A673 (cell line): ENCODE measurements around the gene EML3.

Source experiments
- EZH2 ChIP-seq: fragments of 200-600 bp; sonication (generic); IDR thresholded peaks from 2 replicates; pipeline ENCODE4 v1.6.1; 2017; ENCODE audit warnings: borderline replicate concordance, low read depth, mild to moderate bottlenecking, mixed read lengths, antibody characterized with exemption, low read length; ENCODE audit not compliant: poor library complexity, severe bottlenecking
- TF ChIP-seq, protein P1 (sequence below): fragments of 300-800, 200-600 bp; sonication (generic); conservative IDR thresholded peaks from 2 replicates; pipeline ENCODE4 v1.5.1; 2017; ENCODE audit warnings: low read depth, mild to moderate bottlenecking, antibody characterized with exemption, low read length, moderate library complexity, mixed read lengths

DNA sequence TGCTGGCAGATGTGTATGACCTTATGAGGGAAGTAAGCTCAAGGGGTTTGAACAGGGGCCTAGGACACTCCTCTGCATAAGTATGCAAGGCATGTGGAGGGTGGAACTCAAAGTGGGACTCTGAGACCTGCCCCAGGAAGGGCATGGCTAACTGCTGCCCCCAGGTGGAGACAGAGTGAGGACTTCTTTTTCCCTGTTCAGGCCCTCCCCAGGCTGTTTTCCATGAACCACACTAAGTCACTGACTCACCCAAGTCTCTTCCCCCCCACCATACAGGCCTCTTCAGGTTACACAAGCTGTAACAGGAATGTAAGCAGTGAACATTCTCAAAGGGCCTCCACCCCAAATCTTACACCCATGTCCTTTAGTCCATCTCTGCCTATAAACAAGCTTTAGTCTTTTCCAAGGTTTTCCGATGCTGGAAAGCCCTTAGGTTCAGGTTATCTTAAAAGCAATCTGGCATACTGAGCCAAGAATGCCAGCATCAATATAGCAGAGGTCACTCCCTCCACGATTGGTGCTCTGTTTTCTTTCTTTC is 51.9 kb downstream of the EML3 start:
- TF ChIP-seq, protein P1, sequence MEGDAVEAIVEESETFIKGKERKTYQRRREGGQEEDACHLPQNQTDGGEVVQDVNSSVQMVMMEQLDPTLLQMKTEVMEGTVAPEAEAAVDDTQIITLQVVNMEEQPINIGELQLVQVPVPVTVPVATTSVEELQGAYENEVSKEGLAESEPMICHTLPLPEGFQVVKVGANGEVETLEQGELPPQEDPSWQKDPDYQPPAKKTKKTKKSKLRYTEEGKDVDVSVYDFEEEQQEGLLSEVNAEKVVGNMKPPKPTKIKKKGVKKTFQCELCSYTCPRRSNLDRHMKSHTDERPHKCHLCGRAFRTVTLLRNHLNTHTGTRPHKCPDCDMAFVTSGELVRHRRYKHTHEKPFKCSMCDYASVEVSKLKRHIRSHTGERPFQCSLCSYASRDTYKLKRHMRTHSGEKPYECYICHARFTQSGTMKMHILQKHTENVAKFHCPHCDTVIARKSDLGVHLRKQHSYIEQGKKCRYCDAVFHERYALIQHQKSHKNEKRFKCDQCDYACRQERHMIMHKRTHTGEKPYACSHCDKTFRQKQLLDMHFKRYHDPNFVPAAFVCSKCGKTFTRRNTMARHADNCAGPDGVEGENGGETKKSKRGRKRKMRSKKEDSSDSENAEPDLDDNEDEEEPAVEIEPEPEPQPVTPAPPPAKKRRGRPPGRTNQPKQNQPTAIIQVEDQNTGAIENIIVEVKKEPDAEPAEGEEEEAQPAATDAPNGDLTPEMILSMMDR, result peak; percentile 84
- TF ChIP-seq EZH2, result no peak
